Endothelial cell of umbilical vein (primary cell): Measurements from ENCODE around the gene ANP32A. TPM values are rescaled to one million over a fixed set of nuclear protein-coding genes. Genes with fewer than 3 reads are reported as not detected.

Source experiments
- BruUV-seq: library from RNA; stranded (reverse); fragments of 400-500 nt; replicated peaks from 2 replicates; lab custom pipeline; 2021; lab: Mats Ljungman, UMichigan
- CTCF ChIA-PET: fragments of 300-600, 350-600 bp; sonication (Branson Sonifier 250); formaldehyde crosslinking; loops from one replicate; lab custom pipeline; 2021; ENCODE audit warnings: antibody characterized with exemption, inconsistent platforms; lab: Charles Lee
- POLR2A ChIA-PET: fragments of 300-600, 350-600 bp; sonication (Branson Sonifier 250); formaldehyde crosslinking; loops from one replicate; lab custom pipeline; 2021; ENCODE audit warnings: antibody characterized with exemption, inconsistent platforms; lab: Charles Lee
- DNase-seq: peaks from one replicate; pipeline ENCODE4 v3.0.0-alpha.2; 2011; ENCODE audit warnings: low read depth, low spot score
- FAIRE-seq: peaks from 2 replicates; lab custom pipeline; 2011; peaks lifted over from hg19 to GRCh38; lab: Jason Lieb, UNC
- H2AFZ ChIP-seq: 2 replicates; pipeline ENCODE4 v1.6.0; 2012; ENCODE audit warnings: low read depth, low read length, control low read depth, inconsistent platforms
- H3K27ac ChIP-seq: 2 replicates; pipeline ENCODE4 v1.5.1; 2011; ENCODE audit warnings: low read depth, mild to moderate bottlenecking, control low read depth, low read length, moderate library complexity; ENCODE audit not compliant: insufficient read depth
- H3K27me3 ChIP-seq, 2 experiments: 2 replicates each; pipeline versions ENCODE4 v1.6.0 to v1.6.1; 2011; ENCODE audit warnings: low read length in 2 of 2, mixed read lengths in 1 of 2; ENCODE audit not compliant: control insufficient read depth in 2 of 2, insufficient read depth in 2 of 2
- H3K36me3 ChIP-seq, 2 experiments: 2 replicates in 1 of 2; 3 replicates in 1 of 2; pipeline ENCODE4 v1.5.1; 2011; ENCODE audit warnings: low read length in 2 of 2, mild to moderate bottlenecking in 1 of 2, moderate library complexity in 1 of 2; ENCODE audit not compliant: control insufficient read depth in 2 of 2, insufficient read depth in 2 of 2; ENCODE audit errors: extremely low read depth in 1 of 2
- H3K4me1 ChIP-seq: 3 replicates; pipeline ENCODE4 v1.5.1; 2011; ENCODE audit warnings: mild to moderate bottlenecking, low read length; ENCODE audit not compliant: control insufficient read depth, insufficient read depth; ENCODE audit errors: extremely low read depth
- H3K4me2 ChIP-seq: 2 replicates; pipeline ENCODE4 v1.6.1; 2011; ENCODE audit warnings: low read length, control low read depth, mixed read lengths; ENCODE audit not compliant: insufficient read depth
- H3K4me3 ChIP-seq, 3 experiments: fragments of 200-600 bp in 1 of 3; sonication (generic), shearing (Covaris generic) in 1 of 3; replicated peaks in 1 of 3; 2 replicates each; pipeline ENCODE4 v1.5.1; 2011 to 2016; ENCODE audit warnings: control low read depth in 3 of 3, low read length in 3 of 3, mild to moderate bottlenecking in 2 of 3, inconsistent platforms in 1 of 3, low read depth in 1 of 3, moderate library complexity in 1 of 3; ENCODE audit not compliant: insufficient read depth in 1 of 3
- H3K79me2 ChIP-seq: 2 replicates; pipeline ENCODE4 v1.6.0; 2012; ENCODE audit warnings: low read length, inconsistent platforms; ENCODE audit not compliant: control insufficient read depth, insufficient read depth
- H3K9ac ChIP-seq: replicated peaks from 2 replicates; pipeline ENCODE3; 2011; ENCODE audit warnings: low read length, control low read depth; ENCODE audit not compliant: insufficient read depth; ENCODE audit errors: extremely low read depth
- H3K9me1 ChIP-seq: replicated peaks from 3 replicates; pipeline ENCODE4 v1.6.0; 2011; ENCODE audit warnings: mild to moderate bottlenecking, low read length; ENCODE audit not compliant: control insufficient read depth, insufficient read depth; ENCODE audit errors: extremely low read depth
- H3K9me3 ChIP-seq: replicated peaks from 2 replicates; pipeline ENCODE4 v1.5.1; 2012; ENCODE audit warnings: low read length, inconsistent platforms; ENCODE audit not compliant: control insufficient read depth, insufficient read depth
- H4K20me1 ChIP-seq: replicated peaks from 2 replicates; pipeline ENCODE3; 2011; ENCODE audit warnings: mild to moderate bottlenecking, low read length; ENCODE audit not compliant: control insufficient read depth, insufficient read depth; ENCODE audit errors: extremely low read depth
- EZH2 ChIP-seq: IDR thresholded peaks from 2 replicates; pipeline ENCODE4 v1.6.1; 2012; ENCODE audit warnings: borderline replicate concordance, low read depth, mild to moderate bottlenecking, moderate library complexity, low read length, inconsistent platforms; ENCODE audit not compliant: severe bottlenecking
- FOS ChIP-seq: IDR thresholded peaks from 2 replicates; pipeline ENCODE4 v1.6.1; 2011; ENCODE audit warnings: mild to moderate bottlenecking, low read length, moderate library complexity, borderline replicate concordance; ENCODE audit not compliant: insufficient read depth
- GATA2 ChIP-seq: IDR thresholded peaks from 2 replicates; pipeline ENCODE4 v1.7.0; 2011; ENCODE audit warnings: low read depth, mild to moderate bottlenecking, moderate library complexity, mixed read lengths, low read length; ENCODE audit not compliant: insufficient read length, insufficient read depth
- JUN ChIP-seq: IDR thresholded peaks from 2 replicates; pipeline ENCODE4 v1.6.1; 2011; ENCODE audit warnings: borderline replicate concordance, low read depth; ENCODE audit not compliant: insufficient read length, insufficient read depth
- MYC ChIP-seq: IDR thresholded peaks from one replicate; pipeline ENCODE4 v1.6.1; 2011; ENCODE audit warnings: mild to moderate bottlenecking, low read depth, low read length
- POLR2A ChIP-seq: IDR thresholded peaks from 2 replicates; pipeline ENCODE4 v1.6.1; 2012; ENCODE audit warnings: low read depth, mild to moderate bottlenecking, control low read depth, low read length
- POLR2AphosphoS5 ChIP-seq: IDR thresholded peaks from 2 replicates; pipeline ENCODE4 v1.6.1; 2012; ENCODE audit warnings: low read depth, mild to moderate bottlenecking, control low read depth, low read length, moderate library complexity; ENCODE audit not compliant: insufficient read depth
- dilution Hi-C: fragments of 300-500 bp; cut with MboI; formaldehyde crosslinking; loops from one replicate; pipeline ENCODE4 v1.15.0; 2019; ENCODE audit warnings: low sequenced_read_pairs; ENCODE audit not compliant: extremely low pct_ligation_motif_present
- intact Hi-C: fragments of 100-400 bp; cut with micrococcal nuclease; formaldehyde crosslinking; loops from one replicate; pipeline ENCODE4 v1.10.0; 2022
- polyA plus RNA-seq, 4 experiments: library from polyadenylated mRNA; depleted of rRNA in 3 of 4; stranded (reverse) in 3 of 4; unstranded in 1 of 4; fragments of >200 nt; gene quantifications; 2 replicates each; pipeline versions ENCODE4 v1.2.1 to v1.2.3, GENCODE V29; 2011 to 2012; ENCODE audit warnings: missing spikeins in 1 of 4
- total RNA-seq: library from RNA; stranded (reverse); gene quantifications from 2 replicates; pipeline ENCODE4 v1.2.3, GENCODE V29; 2021
- TF ChIP-seq, protein P1 (sequence below), 2 donors: IDR thresholded peaks; 1 replicate in 1 of 2; 2 replicates in 1 of 2; pipeline ENCODE4 v1.5.1; 2011; ENCODE audit warnings: low read length in 2 of 2, mild to moderate bottlenecking in 2 of 2, moderate library complexity in 2 of 2, control low read depth in 1 of 2, inconsistent platforms in 1 of 2, low read depth in 1 of 2; ENCODE audit not compliant: insufficient read depth in 1 of 2; ENCODE audit errors: extremely low read depth in 1 of 2
- TF ChIP-seq, protein P2 (sequence below): IDR thresholded peaks from 2 replicates; pipeline ENCODE4 v1.6.1; 2011; ENCODE audit not compliant: insufficient read depth, insufficient read length

ANP32A gene
- total and polyA plus RNA-seq, 2 donors (not counting 3 experiments of a cell fraction or from before 2014, with no cell fraction given) = 37.9 to 169 TPM

DNA sequence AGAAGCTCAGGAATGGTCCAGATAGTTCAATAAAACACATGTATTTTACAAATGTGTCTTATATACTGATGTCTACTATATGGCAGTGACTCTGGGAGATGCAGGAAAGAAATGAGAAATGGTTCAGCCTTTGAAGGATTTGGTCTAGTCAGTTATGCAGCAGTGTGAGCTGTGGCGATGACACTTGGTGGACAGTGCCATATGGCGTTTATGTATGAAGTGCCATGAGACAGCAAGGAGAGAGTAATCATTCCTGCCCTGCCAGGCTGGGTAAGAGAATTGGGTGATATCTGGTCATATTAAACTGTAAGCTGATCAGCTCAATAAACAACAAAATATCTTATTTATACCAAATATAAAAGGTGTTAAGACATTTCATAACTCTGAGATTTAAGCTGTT is 47.6 kb upstream of the ANP32A start:
- no peak overlapping the region for H3K4me3 ChIP-seq
- H3K79me2 ChIP-seq = no peaks in the 10 kb centered on the region
- H3K27ac ChIP-seq = no peak overlapping the region
- dilution Hi-C loops = no loop called here
- FAIRE-seq = no peak
- no TSS peak for BruUV-seq
- ChIA-PET CTCF (interaction anchor here (0.7 to 2.2 kb wide), 6 partner anchors 11 to 319 kb away, joined by 3 to 8 read pairs (median 4); no protein-coding TSS in a partner anchor), POLR2A (no interaction called here)
- TF ChIP-seq, protein P1, sequence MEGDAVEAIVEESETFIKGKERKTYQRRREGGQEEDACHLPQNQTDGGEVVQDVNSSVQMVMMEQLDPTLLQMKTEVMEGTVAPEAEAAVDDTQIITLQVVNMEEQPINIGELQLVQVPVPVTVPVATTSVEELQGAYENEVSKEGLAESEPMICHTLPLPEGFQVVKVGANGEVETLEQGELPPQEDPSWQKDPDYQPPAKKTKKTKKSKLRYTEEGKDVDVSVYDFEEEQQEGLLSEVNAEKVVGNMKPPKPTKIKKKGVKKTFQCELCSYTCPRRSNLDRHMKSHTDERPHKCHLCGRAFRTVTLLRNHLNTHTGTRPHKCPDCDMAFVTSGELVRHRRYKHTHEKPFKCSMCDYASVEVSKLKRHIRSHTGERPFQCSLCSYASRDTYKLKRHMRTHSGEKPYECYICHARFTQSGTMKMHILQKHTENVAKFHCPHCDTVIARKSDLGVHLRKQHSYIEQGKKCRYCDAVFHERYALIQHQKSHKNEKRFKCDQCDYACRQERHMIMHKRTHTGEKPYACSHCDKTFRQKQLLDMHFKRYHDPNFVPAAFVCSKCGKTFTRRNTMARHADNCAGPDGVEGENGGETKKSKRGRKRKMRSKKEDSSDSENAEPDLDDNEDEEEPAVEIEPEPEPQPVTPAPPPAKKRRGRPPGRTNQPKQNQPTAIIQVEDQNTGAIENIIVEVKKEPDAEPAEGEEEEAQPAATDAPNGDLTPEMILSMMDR (IDR thresholded peaks at IDR 0.05; ENCODE audit: extremely low read depth in 1 of 2, insufficient read depth in 1 of 2, low read depth in 1 of 2, low read length in 2 of 2) = no peak
- TF ChIP-seq, protein P2, sequence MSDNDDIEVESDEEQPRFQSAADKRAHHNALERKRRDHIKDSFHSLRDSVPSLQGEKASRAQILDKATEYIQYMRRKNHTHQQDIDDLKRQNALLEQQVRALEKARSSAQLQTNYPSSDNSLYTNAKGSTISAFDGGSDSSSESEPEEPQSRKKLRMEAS = no peak
- TF ChIP-seq FOS (no peak), MYC (no peak), POLR2AphosphoS5 (no peak), GATA2 (no peak), EZH2 (no peak), JUN (no peak), POLR2A (no peak)
- no peak for DNase-seq
- intact Hi-C loops = no loop called here
- H3K9me1 ChIP-seq = no peaks in the 10 kb centered on the region
- peaks cover 21 to 35% of the 10 kb centered on the region in 2 experiments for H3K27me3 ChIP-seq
- no peaks in the 10 kb centered on the region for H3K36me3 ChIP-seq
- H2AFZ ChIP-seq = no peak overlapping the region
- no peak overlapping the region for H3K4me2 ChIP-seq
- H3K9ac ChIP-seq = no peak overlapping the region
- H3K4me1 ChIP-seq = no peaks in the 10 kb centered on the region
- H3K9me3 ChIP-seq = no peaks in the 10 kb centered on the region
- H4K20me1 ChIP-seq = no peaks in the 10 kb centered on the region
